SK-N-SH treated with all-trans-retinoic acid at 6 μM for 48 hours (cell line): Measurements from ENCODE around the gene CCDC30.

Experiments used
- ATAC-seq: fragments of 200-7000 bp; cut with Tn5 transposase; 3 replicates; pipeline ENCODE4 v1.9.1; 2020; ENCODE audit warnings: mild to moderate bottlenecking, moderate library complexity
- BACH2 ChIP-seq: fragments of 250-450 bp; sonication (Bioruptor Pico); IDR thresholded peaks from 2 replicates; pipeline ENCODE4 v1.9.0; 2021; ENCODE audit warnings: mild to moderate bottlenecking, borderline replicate concordance
- CREB5 ChIP-seq: fragments of 250-450 bp; sonication (Bioruptor Pico); IDR thresholded peaks from 2 replicates; pipeline ENCODE4 v1.5.1; 2020; ENCODE audit warnings: low read depth, mild to moderate bottlenecking, moderate library complexity
- CSDC2 ChIP-seq: fragments of 250-450 bp; sonication (Bioruptor Pico); IDR thresholded peaks from 2 replicates; pipeline ENCODE4 v1.5.0; 2020; ENCODE audit warnings: mild to moderate bottlenecking, moderate library complexity
- CSRNP3 ChIP-seq: fragments of 250-450 bp; sonication (Bioruptor Pico); IDR thresholded peaks from 2 replicates; pipeline ENCODE4 v1.5.1; 2021; ENCODE audit warnings: mild to moderate bottlenecking, moderate library complexity
- ESRRG ChIP-seq: fragments of 250-450 bp; sonication (Bioruptor Pico); IDR thresholded peaks from 2 replicates; pipeline ENCODE4 v1.6.1; 2021; ENCODE audit warnings: mild to moderate bottlenecking
- GLIS3 ChIP-seq: fragments of 250-450 bp; sonication (Bioruptor Pico); IDR thresholded peaks from 2 replicates; pipeline ENCODE4 v1.5.0; 2020; ENCODE audit warnings: mild to moderate bottlenecking, moderate library complexity
- ISL1 ChIP-seq: fragments of 250-450 bp; sonication (Bioruptor Pico); IDR thresholded peaks from 2 replicates; pipeline ENCODE4 v2.1.2; 2022; ENCODE audit warnings: mild to moderate bottlenecking, moderate library complexity
- OSR1 ChIP-seq: fragments of 250-450 bp; sonication (Bioruptor Pico); IDR thresholded peaks from 2 replicates; pipeline ENCODE4 v1.8.0; 2022; ENCODE audit warnings: moderate library complexity, mild to moderate bottlenecking, inconsistent platforms
- PATZ1 ChIP-seq: fragments of 250-450 bp; sonication (Bioruptor Pico); IDR thresholded peaks from 2 replicates; pipeline ENCODE4 v1.8.0; 2020; ENCODE audit warnings: mild to moderate bottlenecking, moderate library complexity, borderline replicate concordance
- POU6F1 ChIP-seq: fragments of 250-450 bp; sonication (Bioruptor Pico); IDR thresholded peaks from 2 replicates; pipeline ENCODE4 v1.8.0; 2021; ENCODE audit warnings: low read depth, mild to moderate bottlenecking, moderate library complexity, borderline replicate concordance
- RARB ChIP-seq: fragments of 250-450 bp; sonication (Bioruptor Pico); IDR thresholded peaks from 2 replicates; pipeline ENCODE4 v1.8.0; 2021; ENCODE audit warnings: mild to moderate bottlenecking, moderate library complexity
- SNAI2 ChIP-seq: fragments of 250-450 bp; sonication (Bioruptor Pico); IDR thresholded peaks from 2 replicates; pipeline ENCODE4 v1.5.0; 2020; ENCODE audit warnings: mild to moderate bottlenecking, moderate library complexity
- TCF4 ChIP-seq: fragments of 250-450 bp; sonication (Bioruptor Pico); IDR thresholded peaks from 2 replicates; pipeline ENCODE4 v1.8.0; 2021; ENCODE audit warnings: mild to moderate bottlenecking, moderate library complexity, borderline replicate concordance
- TOX ChIP-seq: fragments of 250-450 bp; sonication (Bioruptor Pico); IDR thresholded peaks from 2 replicates; pipeline ENCODE4 v1.8.0; 2021; ENCODE audit warnings: mild to moderate bottlenecking, moderate library complexity, borderline replicate concordance
- ZC3H10 ChIP-seq: fragments of 250-450 bp; sonication (Bioruptor Pico); IDR thresholded peaks from 2 replicates; pipeline ENCODE4 v1.5.1; 2021; ENCODE audit warnings: mild to moderate bottlenecking, moderate library complexity
- ZFP3 ChIP-seq: fragments of 250-450 bp; sonication (Bioruptor Pico); IDR thresholded peaks from 2 replicates; pipeline ENCODE4 v1.5.0; 2020; ENCODE audit warnings: mild to moderate bottlenecking, moderate library complexity
- ZFP30 ChIP-seq: fragments of 450-650 bp; formaldehyde crosslinking; IDR thresholded peaks from 2 replicates; pipeline ENCODE4 v1.5.0; 2022; ENCODE audit warnings: mild to moderate bottlenecking, moderate library complexity
- ZNF70 ChIP-seq: fragments of 450-650 bp; formaldehyde crosslinking; IDR thresholded peaks from 2 replicates; pipeline ENCODE4 v1.5.0; 2020; ENCODE audit warnings: mild to moderate bottlenecking, moderate library complexity
- ZNF8 ChIP-seq: fragments of 450-650 bp; formaldehyde crosslinking; IDR thresholded peaks from 2 replicates; pipeline ENCODE4 v1.5.0; 2020; ENCODE audit warnings: mild to moderate bottlenecking, moderate library complexity

CCDC30 gene

GRCh38 chr1:42676534-42677087 lies 213.5 kb downstream of the CCDC30 start:
- no peak for ATAC-seq
- TF ChIP-seq POU6F1 (CRISPR knock-in tag) (no peak), ZFP30 (no peak), CREB5 (CRISPR knock-in tag) (no peak), ZNF70 (CRISPR knock-in tag) (no peak), TOX (no peak), RARB (no peak), PATZ1 (no peak), ESRRG (CRISPR knock-in tag) (no peak), ZNF8 (CRISPR knock-in tag) (no peak), CSRNP3 (CRISPR knock-in tag) (no peak), TCF4 (CRISPR knock-in tag) (no peak), OSR1 (CRISPR knock-in tag) (no peak), CSDC2 (no peak), ZFP3 (CRISPR knock-in tag) (no peak), GLIS3 (CRISPR knock-in tag) (no peak)
- TF ChIP-seq, all 23 proteins: peak for 0

GRCh38 chr1:42679364-42679983 lies 216.4 kb downstream of the CCDC30 start:
- TF ChIP-seq ISL1 (CRISPR knock-in tag) = no peak
- no peak for TF ChIP-seq CSRNP3 (CRISPR knock-in tag)
- TF ChIP-seq CREB5 (CRISPR knock-in tag) = no peak
- no peak for TF ChIP-seq SNAI2 (CRISPR knock-in tag)
- no peak for ATAC-seq

- no peak for ATAC-seq
- TF ChIP-seq ZFP3 (CRISPR knock-in tag) = no peak
Measured at GRCh38 chr1:42680055-42680454, 217.0 kb downstream of the CCDC30 start.

- ATAC-seq = peak; percentile 13; the same call in 2 of the 3 replicates
- TF ChIP-seq TOX (no peak), TCF4 (CRISPR knock-in tag) (no peak), CREB5 (CRISPR knock-in tag) (no peak), PATZ1 (no peak), CSRNP3 (CRISPR knock-in tag) (no peak), ZFP3 (CRISPR knock-in tag) (no peak), ZNF8 (CRISPR knock-in tag) (no peak), ZC3H10 (CRISPR knock-in tag) (no peak), BACH2 (CRISPR knock-in tag) (no peak), ISL1 (CRISPR knock-in tag) (no peak)
Measured at GRCh38 chr1:42680921-42681683, 218.0 kb downstream of the CCDC30 start.
